ENCODE results near the gene KLHL28. TPM values are rescaled to one million over a fixed set of nuclear protein-coding genes. Genes with fewer than 3 reads are reported as not detected.
A peak's percentile ranks its signal among the peaks of the same experiment; 100 is the strongest.

The KLHL28 gene, protein sequence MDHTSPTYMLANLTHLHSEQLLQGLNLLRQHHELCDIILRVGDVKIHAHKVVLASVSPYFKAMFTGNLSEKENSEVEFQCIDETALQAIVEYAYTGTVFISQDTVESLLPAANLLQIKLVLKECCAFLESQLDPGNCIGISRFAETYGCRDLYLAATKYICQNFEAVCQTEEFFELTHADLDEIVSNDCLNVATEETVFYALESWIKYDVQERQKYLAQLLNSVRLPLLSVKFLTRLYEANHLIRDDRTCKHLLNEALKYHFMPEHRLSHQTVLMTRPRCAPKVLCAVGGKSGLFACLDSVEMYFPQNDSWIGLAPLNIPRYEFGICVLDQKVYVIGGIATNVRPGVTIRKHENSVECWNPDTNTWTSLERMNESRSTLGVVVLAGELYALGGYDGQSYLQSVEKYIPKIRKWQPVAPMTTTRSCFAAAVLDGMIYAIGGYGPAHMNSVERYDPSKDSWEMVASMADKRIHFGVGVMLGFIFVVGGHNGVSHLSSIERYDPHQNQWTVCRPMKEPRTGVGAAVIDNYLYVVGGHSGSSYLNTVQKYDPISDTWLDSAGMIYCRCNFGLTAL
- total RNA-seq (2021; ENCODE audit: unreplicated experiment), result 11.2 TPM
- 4.8 and 5.1 TPM in 2 replicates for polyA plus RNA-seq (2012)
- percentile 87 among the genes with signal in this experiment for Bru-seq, nascent RNA
- percentile 64 among the genes with signal in this experiment for BruChase-seq, experiment 1, labeled RNA remaining after a 6-hour chase
- BruChase-seq, experiment 2, labeled RNA remaining after a 2-hour chase, result percentile 87 among the genes with signal in this experiment
- long read RNA-seq, full-length matches to known transcripts, result 2 of 11 reads
- long read RNA-seq, partial matches to known transcripts, result 4 of 11 reads
- long read RNA-seq, other reads (novel, unspliced or antisense), result 5 of 11 reads

GRCh38 chr14:44961554-44962333 is at the start of gene KLHL28, which contains the start of gene TOGARAM1:
TSS of gene KLHL28 (minus strand) at chr14:44961947. CDS start at chr14:44945928, 16,019 bp downstream.
TSS of gene TOGARAM1 (plus strand) at chr14:44962190. CDS start at chr14:44962422, 232 bp downstream.
- RAD21 ChIA-PET (ENCODE audit: low non-redundant PET in 1 of 2, low total read pairs in 2 of 2, uncharacterized antibody in 2 of 2, unreplicated experiment in 2 of 2), result no interaction called here
- no peaks in the 10 kb centered on the region; a peak in 1 of 4 replicates for H3K36me3 ChIP-seq (ENCODE audit: control insufficient read depth in 1 of 2, insufficient read depth in 2 of 2, low read length in 2 of 2)
- no peaks in the 10 kb centered on the region for H3K27me3 ChIP-seq (ENCODE audit: insufficient read depth, low read length)
- peak within 1 kb of the TSS; percentile 68 for H3K27ac ChIP-seq (ENCODE audit: low read depth, low read length)
- H3K9ac ChIP-seq (ENCODE audit: low read length), result peak within 1 kb of the TSS; percentile 81
- no peaks in the 10 kb centered on the region for H4K20me1 ChIP-seq (ENCODE audit: insufficient read depth)
- POLR2A ChIA-PET, result interaction anchor here (0.8 to 1.5 kb wide), 4 partner anchors 8 to 172 kb away, joined by 3 to 4 read pairs (median 4); partner anchors contain the start of gene FKBP3
- H3K4me1 ChIP-seq (ENCODE audit: control insufficient read depth in 1 of 2, insufficient read depth in 2 of 2, low read length in 2 of 2), result peaks cover 9 to 11% of the 10 kb centered on the region in 2 experiments; a peak in 3 of 4 replicates
- peak within 1 kb of the TSS; percentile 86 for H3K4me2 ChIP-seq (ENCODE audit: low read length)
- peak within 1 kb of the TSS; percentile 62 for H2AFZ ChIP-seq (ENCODE audit: low read depth, low read length, poor library complexity, severe bottlenecking)
- intact Hi-C loops (cut with micrococcal nuclease), result loop anchor here (2.0 to 5.0 kb wide), 2 partner anchors 173 to 291 kb away; partner anchors contain the start of genes FANCM, FKBP3 and MIS18BP1
- CTCF ChIA-PET, result interaction anchor here (1.1 kb wide), 1 partner anchor 307 kb away, joined by 3 read pairs; no protein-coding TSS in a partner anchor
- H3K4me3 ChIP-seq (replicated peaks in 1 of 2; ENCODE audit: low read depth in 1 of 2, low read length in 2 of 2), result peak within 1 kb of the TSS; percentile 72 to 94
- BruUV-seq (replicated peaks), result no TSS peak
- H3K9me2 ChIP-seq (ENCODE audit: insufficient read depth), result no peaks in the 10 kb centered on the region
- peak; percentile 93 for ATAC-seq
- peak; percentile 98 for DNase-seq (ENCODE audit: low read depth, low spot score)
- H3K9me3 ChIP-seq (ENCODE audit: control insufficient read depth in 1 of 2, insufficient read depth in 1 of 2, low read depth in 1 of 2, low read length in 2 of 2), result peaks cover 0 to 3% of the 10 kb centered on the region in 2 experiments; a peak in 1 of 4 replicates
- H3K79me2 ChIP-seq (ENCODE audit: insufficient read depth, low read length), result peaks cover 48% of the 10 kb centered on the region
- TF ChIP-seq EZH2 (IDR thresholded peaks at IDR 0.05) (no peak), SRF (IDR thresholded peaks at IDR 0.05; ENCODE audit: low read depth) (0 out of 2 replicates have a peak, but pooled peaks have one; percentile 21), FOSL1 (IDR thresholded peaks at IDR 0.05; ENCODE audit: low read depth) (0 out of 2 replicates have a peak, but pooled peaks have one; percentile 4), ZBTB33 (IDR thresholded peaks at IDR 0.05; ENCODE audit: extremely low read depth, insufficient replicate concordance, low read length) (no peak), JUND (IDR thresholded peaks at IDR 0.05) (no peak), POLR2A (IDR thresholded peaks at IDR 0.05; ENCODE audit: borderline replicate concordance, extremely low read depth, insufficient read depth, insufficient read length) (peak; percentile 94), ZNF274 (IDR thresholded peaks at IDR 0.05; ENCODE audit: low read depth, low read length) (no peak), ZFX (IDR thresholded peaks at IDR 0.05) (0 out of 2 replicates have a peak, but pooled peaks have one; percentile 19), CBX3 (IDR thresholded peaks at IDR 0.05; ENCODE audit: low read depth) (peak; percentile 62), SP1 (IDR thresholded peaks at IDR 0.05; ENCODE audit: low read depth) (peak; percentile 62; the same call in 1 of the 2 replicates), CEBPB (IDR thresholded peaks at IDR 0.05; ENCODE audit: low read depth) (no peak), YY1 (IDR thresholded peaks at IDR 0.05; ENCODE audit: extremely low read depth, insufficient replicate concordance, low read depth, low read length) (no peak), ELF1 (IDR thresholded peaks at IDR 0.05; ENCODE audit: borderline replicate concordance, low read depth) (peak; percentile 85), RAD21 (IDR thresholded peaks at IDR 0.05; ENCODE audit: low read depth) (no peak), SIN3A (IDR thresholded peaks at IDR 0.05; ENCODE audit: low read depth) (peak; percentile 71; the same call in 1 of the 2 replicates), MAX (IDR thresholded peaks at IDR 0.05) (peak; percentile 76; the same call in 1 of the 2 replicates), POLR2AphosphoS5 (IDR thresholded peaks at IDR 0.05; ENCODE audit: low read depth, low read length) (peak; percentile 98), EGR1 (IDR thresholded peaks at IDR 0.05; ENCODE audit: low read depth) (0 out of 2 replicates have a peak, but pooled peaks have one; percentile 41)
- TF ChIP-seq, protein P1, sequence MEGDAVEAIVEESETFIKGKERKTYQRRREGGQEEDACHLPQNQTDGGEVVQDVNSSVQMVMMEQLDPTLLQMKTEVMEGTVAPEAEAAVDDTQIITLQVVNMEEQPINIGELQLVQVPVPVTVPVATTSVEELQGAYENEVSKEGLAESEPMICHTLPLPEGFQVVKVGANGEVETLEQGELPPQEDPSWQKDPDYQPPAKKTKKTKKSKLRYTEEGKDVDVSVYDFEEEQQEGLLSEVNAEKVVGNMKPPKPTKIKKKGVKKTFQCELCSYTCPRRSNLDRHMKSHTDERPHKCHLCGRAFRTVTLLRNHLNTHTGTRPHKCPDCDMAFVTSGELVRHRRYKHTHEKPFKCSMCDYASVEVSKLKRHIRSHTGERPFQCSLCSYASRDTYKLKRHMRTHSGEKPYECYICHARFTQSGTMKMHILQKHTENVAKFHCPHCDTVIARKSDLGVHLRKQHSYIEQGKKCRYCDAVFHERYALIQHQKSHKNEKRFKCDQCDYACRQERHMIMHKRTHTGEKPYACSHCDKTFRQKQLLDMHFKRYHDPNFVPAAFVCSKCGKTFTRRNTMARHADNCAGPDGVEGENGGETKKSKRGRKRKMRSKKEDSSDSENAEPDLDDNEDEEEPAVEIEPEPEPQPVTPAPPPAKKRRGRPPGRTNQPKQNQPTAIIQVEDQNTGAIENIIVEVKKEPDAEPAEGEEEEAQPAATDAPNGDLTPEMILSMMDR (IDR thresholded peaks at IDR 0.05 in 2 of 3, conservative IDR thresholded peaks at IDR 0.05 in 1 of 3; ENCODE audit: borderline replicate concordance in 1 of 3, insufficient read depth in 1 of 3, low read depth in 2 of 3, low read length in 2 of 3), result no peak
